Neural progenitor cell (in vitro differentiated cells): Measurements from ENCODE around the gene MYO10.

Source experiments
- CTCF ChIP-seq: fragments of 200-600 bp; sonication (generic); IDR thresholded peaks from 2 replicates; pipeline ENCODE4 v1.5.1; 2017; ENCODE audit warnings: antibody characterized with exemption, mild to moderate bottlenecking
- EZH2phosphoT487 ChIP-seq: fragments of 200-600 bp; sonication (generic); IDR thresholded peaks from 2 replicates; pipeline ENCODE4 v1.6.1; 2017; ENCODE audit warnings: antibody characterized with exemption

GRCh38 chr5:16889972-16890519 is 46.0 kb downstream of the MYO10 start:
- TF ChIP-seq CTCF, result no peak
- no peak for TF ChIP-seq EZH2phosphoT487
